HPDE6-E6E7 (cell line): Measurements from ENCODE around the gene LRPAP1.
"Not testable (repeated sequence)": the region's sequence is repeated elsewhere in the genome, so short reads cannot be mapped to it uniquely, and the experiment has no call there.

ENCODE experiments used
- DNase-seq: peaks from one replicate; pipeline ENCODE4 v3.0.0; 2011; ENCODE audit warnings: missing footprints; ENCODE audit errors: extremely low spot score

LRPAP1 gene

GRCh38 chr4:3531879-3532750 is at the start of gene LRPAP1:
Gene LRPAP1, minus strand, starts transcription at chr4:3532422. Its CDS starts 10 bp downstream, at chr4:3532412.
- DNase-seq: peak; percentile 97

- DNase-seq: not testable (repeated sequence)
These were observed 49.3 kb upstream of the LRPAP1 start for GRCh38 chr4:3581334-3582090.

- not testable (repeated sequence) for DNase-seq
These were observed 48.6 kb upstream of the LRPAP1 start for GRCh38 chr4:3580859-3581258.

- not testable (repeated sequence) for DNase-seq
These were observed 46.4 kb upstream of the LRPAP1 start for GRCh38 chr4:3578527-3579144.

GRCh38 chr4:3578052-3578451 is 45.8 kb upstream of the LRPAP1 start:
- DNase-seq: not testable (repeated sequence)

- DNase-seq: not testable (repeated sequence)
These were observed 45.1 kb upstream of the LRPAP1 start for GRCh38 chr4:3577208-3577892.

- not testable (repeated sequence) for DNase-seq
These were observed 44.4 kb upstream of the LRPAP1 start for GRCh38 chr4:3576533-3577207.

- DNase-seq: not testable (repeated sequence)
These were observed 43.5 kb upstream of the LRPAP1 start for GRCh38 chr4:3575426-3576369.

GRCh38 chr4:3574865-3575264 is 42.6 kb upstream of the LRPAP1 start:
- DNase-seq: not testable (repeated sequence)

- not testable (repeated sequence) for DNase-seq
These were observed 42.1 kb upstream of the LRPAP1 start for GRCh38 chr4:3574346-3574745.

- no peak for DNase-seq
These were observed 40.9 kb upstream of the LRPAP1 start for GRCh38 chr4:3573131-3573530.

GRCh38 chr4:3572363-3572762 is 40.1 kb upstream of the LRPAP1 start:
- DNase-seq: no peak

- DNase-seq: no peak
These were observed 39.7 kb upstream of the LRPAP1 start for GRCh38 chr4:3571921-3572320.

- not testable (repeated sequence) for DNase-seq
These were observed 38.7 kb upstream of the LRPAP1 start for GRCh38 chr4:3570923-3571322.

- DNase-seq: not testable (repeated sequence)
These were observed 37.4 kb upstream of the LRPAP1 start for GRCh38 chr4:3569611-3570010.

GRCh38 chr4:3566701-3567100 is 34.5 kb upstream of the LRPAP1 start:
- DNase-seq: not testable (repeated sequence)

GRCh38 chr4:3566301-3566700 is 34.1 kb upstream of the LRPAP1 start:
- not testable (repeated sequence) for DNase-seq

- DNase-seq: not testable (repeated sequence)
These were observed 32.7 kb upstream of the LRPAP1 start for GRCh38 chr4:3564948-3565347.

- DNase-seq: no peak
These were observed 31.2 kb upstream of the LRPAP1 start for GRCh38 chr4:3563403-3563802.

- not testable (repeated sequence) for DNase-seq
These were observed 29.9 kb upstream of the LRPAP1 start for GRCh38 chr4:3562127-3562526.
